Glutamatergic neuron (in vitro differentiated cells): ENCODE measurements around the gene MYBPH. TPM values are rescaled to one million over a fixed set of nuclear protein-coding genes. Genes with fewer than 3 reads are reported as not detected.

Experiments used
- DNase-seq: peaks from one replicate; pipeline ENCODE4 v3.0.0; 2022
- H3K27ac Mint-ChIP-seq: one replicate; pipeline ENCODE4 v1.8.0; 2020; ENCODE audit warnings: mild to moderate bottlenecking, mixed read lengths, inconsistent platforms; ENCODE audit not compliant: unreplicated experiment
- H3K27me3 Mint-ChIP-seq: one replicate; pipeline ENCODE4 v1.8.0; 2020; ENCODE audit warnings: mild to moderate bottlenecking, moderate library complexity, mixed read lengths, inconsistent platforms; ENCODE audit not compliant: unreplicated experiment
- H3K36me3 Mint-ChIP-seq: one replicate; pipeline ENCODE4 v1.8.0; 2020; ENCODE audit warnings: mild to moderate bottlenecking, mixed read lengths, inconsistent platforms; ENCODE audit not compliant: unreplicated experiment
- H3K4me1 Mint-ChIP-seq: one replicate; pipeline ENCODE4 v1.8.0; 2020; ENCODE audit warnings: mild to moderate bottlenecking, low read depth, mixed read lengths, inconsistent platforms; ENCODE audit not compliant: unreplicated experiment
- H3K4me3 Mint-ChIP-seq: one replicate; pipeline ENCODE4 v1.8.0; 2020; ENCODE audit warnings: mild to moderate bottlenecking, mixed read lengths, inconsistent platforms; ENCODE audit not compliant: unreplicated experiment
- H3K9me3 Mint-ChIP-seq: one replicate; pipeline ENCODE4 v1.8.0; 2020; ENCODE audit warnings: mild to moderate bottlenecking, moderate library complexity, mixed read lengths, inconsistent platforms; ENCODE audit not compliant: unreplicated experiment
- CTCF ChIP-seq: fragments of 200-600 bp; sonication (generic); IDR thresholded peaks from one replicate; pipeline ENCODE4 v1.5.0; 2021; ENCODE audit not compliant: partially characterized antibody, unreplicated experiment
- total RNA-seq: library from RNA; stranded (reverse); fragmentation: NEBNext Ultra II Directional; extraction: Animal tissue kit (Norgen Biotek cat#: 25700); gene quantifications from one replicate; pipeline ENCODE4 v1.2.1, GENCODE V29; 2021; ENCODE audit not compliant: unreplicated experiment

Gene MYBPH
- total RNA-seq, 1 donor from 2014 or later, result not detected

GRCh38 chr1:203180611-203181330 lies 5.1 kb upstream of the MYBPH start:
- DNase-seq, result no peak
- Mint-ChIP-seq H3K4me1 (peaks cover 19% of the 10 kb centered on the region), H3K27me3 (peaks cover 13% of the 10 kb centered on the region), H3K9me3 (peaks cover 10% of the 10 kb centered on the region), H3K36me3 (no peaks in the 10 kb centered on the region), H3K27ac (no peak overlapping the region), H3K4me3 (no peak overlapping the region)
- no peak for TF ChIP-seq CTCF

GRCh38 chr1:203179667-203180005 lies 4.0 kb upstream of the MYBPH start:
- Mint-ChIP-seq H3K9me3 (peaks cover 10% of the 10 kb centered on the region), H3K27me3 (peaks cover 11% of the 10 kb centered on the region), H3K4me1 (peaks cover 19% of the 10 kb centered on the region), H3K36me3 (no peaks in the 10 kb centered on the region), H3K4me3 (no peak overlapping the region), H3K27ac (no peak overlapping the region)
- no peak for DNase-seq
- no peak for TF ChIP-seq CTCF

- Mint-ChIP-seq H3K27ac (no peak overlapping the region), H3K27me3 (peaks cover 11% of the 10 kb centered on the region), H3K36me3 (no peaks in the 10 kb centered on the region), H3K9me3 (peaks cover 10% of the 10 kb centered on the region), H3K4me1 (peaks cover 19% of the 10 kb centered on the region), H3K4me3 (no peak overlapping the region)
- TF ChIP-seq CTCF, result no peak
- DNase-seq, result no peak
Measured at GRCh38 chr1:203178821-203179666, 3.4 kb upstream of the MYBPH start.

GRCh38 chr1:203178083-203178482 lies 2.5 kb upstream of the MYBPH start:
- DNase-seq, result no peak

More at GRCh38 chr1:203178083-203178482, 2.5 kb upstream of the MYBPH start:
- Mint-ChIP-seq H3K4me1 (peaks cover 25% of the 10 kb centered on the region), H3K27me3 (peaks cover 11% of the 10 kb centered on the region), H3K27ac (peak overlapping the region; percentile 34), H3K9me3 (peaks cover 10% of the 10 kb centered on the region), H3K4me3 (peak overlapping the region; percentile 62), H3K36me3 (no peaks in the 10 kb centered on the region)
- TF ChIP-seq CTCF, result no peak
